ENCODE results near the gene KMT2A. TPM values are rescaled to one million over a fixed set of nuclear protein-coding genes. Genes with fewer than 3 reads are reported as not detected.

The KMT2A gene
- total and polyA plus RNA-seq, 10 of the 15 experiments (the other 5 are each of a cell fraction or from before 2014, with no cell fraction given): 6.1 to 56.9 (median 25.4) TPM

- RAD21 ChIA-PET (ENCODE audit: unreplicated experiment): no interaction called here
- in situ Hi-C loops (cut with MboI): no loop called here
- no peak for DNase-seq (ENCODE audit: low read depth, low spot score)
- SMC1A ChIA-PET (ENCODE audit: uncharacterized antibody, unreplicated experiment): interaction anchor here (0.8 to 1.5 kb wide), 3 partner anchors 11 to 67 kb away, joined by 3 to 4 read pairs (median 3); no protein-coding TSS in a partner anchor
- H3K27me3 ChIP-seq (replicated peaks in 1 of 2; ENCODE audit: control insufficient read depth in 2 of 2, insufficient read depth in 2 of 2, low read length in 1 of 2): no peaks in the 10 kb centered on the region
- CTCF ChIA-PET: interaction anchor here (1.0 to 1.7 kb wide), 2 partner anchors 11 to 13 kb away, joined by 3 to 5 read pairs; no protein-coding TSS in a partner anchor
- no peaks in the 10 kb centered on the region for H3K4me1 ChIP-seq (ENCODE audit: control insufficient read depth, insufficient read depth, low read length)
- WGBS (ENCODE audit: insufficient coverage, insufficient replicate concordance, low lambda C conversion rate, missing lambda C conversion rate): 51% methylated on average over 4 of the region's 4 CpGs
- no TSS peak for BruUV-seq (replicated peaks)
- intact Hi-C loops (cut with micrococcal nuclease; ENCODE audit: unreplicated experiment): no loop called here
- no peaks in the 10 kb centered on the region for H4K20me1 ChIP-seq (ENCODE audit: control insufficient read depth, insufficient read depth)
- POLR2A ChIA-PET: no interaction called here
- no peaks in the 10 kb centered on the region for H3K79me2 ChIP-seq (ENCODE audit: control insufficient read depth, insufficient read depth, low read length)
- H3K27ac ChIP-seq (ENCODE audit: control insufficient read depth, insufficient read depth): no peak overlapping the region
- H3K36me3 ChIP-seq (ENCODE audit: control insufficient read depth in 2 of 2, insufficient read depth in 2 of 2, low read length in 1 of 2): no peaks in the 10 kb centered on the region
- H3K9me3 ChIP-seq (replicated peaks; ENCODE audit: control insufficient read depth, insufficient read depth, low read length): no peaks in the 10 kb centered on the region; the same call in 2 of the 3 replicates
- no peak overlapping the region for H3K9ac ChIP-seq (ENCODE audit: control insufficient read depth, insufficient read depth, low read length)
- TF ChIP-seq NR2F1 (conservative IDR thresholded peaks at IDR 0.05) (no peak), ZNF217 (IDR thresholded peaks at IDR 0.05) (no peak), RAD21 (IDR thresholded peaks at IDR 0.05; ENCODE audit: insufficient read depth, low read depth, low read length) (no peak), BCL11A (IDR thresholded peaks at IDR 0.05; ENCODE audit: low read depth, low read length) (no peak), RUNX3 (IDR thresholded peaks at IDR 0.05; ENCODE audit: low read length) (no peak), SMC3 (IDR thresholded peaks at IDR 0.05; ENCODE audit: borderline replicate concordance, low read length) (no peak), USF2 (IDR thresholded peaks at IDR 0.05; ENCODE audit: borderline replicate concordance, low read depth, low read length) (no peak), ZBTB11 (CRISPR knock-in tag; IDR thresholded peaks at IDR 0.05) (no peak), ZNF274 (IDR thresholded peaks at IDR 0.05; ENCODE audit: insufficient read depth, insufficient read length) (no peak), ZBTB33 (IDR thresholded peaks at IDR 0.05) (no peak), RAD51 (IDR thresholded peaks at IDR 0.05) (no peak), GATAD2B (conservative IDR thresholded peaks at IDR 0.05; ENCODE audit: low read depth) (no peak)
- H3K4me3 ChIP-seq: no peak overlapping the region
- no peak overlapping the region for H3K4me2 ChIP-seq (ENCODE audit: control insufficient read depth, insufficient read depth)
- no peak for ATAC-seq
- H2AFZ ChIP-seq (ENCODE audit: control insufficient read depth, low read depth, low read length): no peak overlapping the region
- FAIRE-seq: no peak
These were observed 18.5 kb upstream of the KMT2A start for GRCh38 chr11:118417801-118418200.
